ENCODE results near the gene PPHLN1. TPM values are rescaled to one million over a fixed set of nuclear protein-coding genes. Genes with fewer than 3 reads are reported as not detected.

The PPHLN1 gene
- total and polyA plus RNA-seq, 7 donors, result 25.7 to 52.9 (median 28.9) TPM

DNA sequence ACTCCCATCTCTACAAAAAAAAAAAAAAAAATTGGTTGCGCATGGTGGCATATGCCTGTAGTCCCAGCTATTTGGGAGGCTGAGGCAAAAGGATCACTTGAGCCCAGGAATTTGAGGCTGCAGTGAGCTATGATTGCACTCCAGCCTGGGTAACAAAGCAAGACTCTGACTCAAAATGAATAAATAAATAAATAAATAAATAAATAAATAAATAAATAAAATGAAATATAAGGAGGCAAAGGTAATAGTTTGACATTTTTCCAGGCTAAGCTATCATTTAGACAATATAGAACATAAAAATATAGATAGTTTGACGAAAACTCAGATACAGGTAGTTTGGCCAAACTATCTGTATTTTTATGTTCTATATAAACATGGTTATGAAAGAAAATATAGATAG is 40.5 kb upstream of the PPHLN1 start:
- no peaks in the 10 kb centered on the region for H3K4me1 ChIP-seq
- H3K27me3 ChIP-seq (ENCODE audit: insufficient read depth in 3 of 3, low read length in 2 of 3), result no peaks in the 10 kb centered on the region
- H3K9me3 ChIP-seq, result no peaks in the 10 kb centered on the region
- H3K27ac ChIP-seq, result no peak overlapping the region
- ATAC-seq (no peak), DNase-seq (no peak)
- intact Hi-C loops (cut with DNase I), result no loop called here
- H3K36me3 ChIP-seq (ENCODE audit: insufficient read depth in 1 of 2, low read depth in 1 of 2), result no peaks in the 10 kb centered on the region
- TF ChIP-seq, protein P1, sequence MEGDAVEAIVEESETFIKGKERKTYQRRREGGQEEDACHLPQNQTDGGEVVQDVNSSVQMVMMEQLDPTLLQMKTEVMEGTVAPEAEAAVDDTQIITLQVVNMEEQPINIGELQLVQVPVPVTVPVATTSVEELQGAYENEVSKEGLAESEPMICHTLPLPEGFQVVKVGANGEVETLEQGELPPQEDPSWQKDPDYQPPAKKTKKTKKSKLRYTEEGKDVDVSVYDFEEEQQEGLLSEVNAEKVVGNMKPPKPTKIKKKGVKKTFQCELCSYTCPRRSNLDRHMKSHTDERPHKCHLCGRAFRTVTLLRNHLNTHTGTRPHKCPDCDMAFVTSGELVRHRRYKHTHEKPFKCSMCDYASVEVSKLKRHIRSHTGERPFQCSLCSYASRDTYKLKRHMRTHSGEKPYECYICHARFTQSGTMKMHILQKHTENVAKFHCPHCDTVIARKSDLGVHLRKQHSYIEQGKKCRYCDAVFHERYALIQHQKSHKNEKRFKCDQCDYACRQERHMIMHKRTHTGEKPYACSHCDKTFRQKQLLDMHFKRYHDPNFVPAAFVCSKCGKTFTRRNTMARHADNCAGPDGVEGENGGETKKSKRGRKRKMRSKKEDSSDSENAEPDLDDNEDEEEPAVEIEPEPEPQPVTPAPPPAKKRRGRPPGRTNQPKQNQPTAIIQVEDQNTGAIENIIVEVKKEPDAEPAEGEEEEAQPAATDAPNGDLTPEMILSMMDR (IDR thresholded peaks at IDR 0.05), result no peak
- H3K4me3 ChIP-seq, result no peak overlapping the region
- 94 to 99% (median 95%) methylated on average over 2 of the region's 2 CpGs for WGBS, 3 donors

DNA sequence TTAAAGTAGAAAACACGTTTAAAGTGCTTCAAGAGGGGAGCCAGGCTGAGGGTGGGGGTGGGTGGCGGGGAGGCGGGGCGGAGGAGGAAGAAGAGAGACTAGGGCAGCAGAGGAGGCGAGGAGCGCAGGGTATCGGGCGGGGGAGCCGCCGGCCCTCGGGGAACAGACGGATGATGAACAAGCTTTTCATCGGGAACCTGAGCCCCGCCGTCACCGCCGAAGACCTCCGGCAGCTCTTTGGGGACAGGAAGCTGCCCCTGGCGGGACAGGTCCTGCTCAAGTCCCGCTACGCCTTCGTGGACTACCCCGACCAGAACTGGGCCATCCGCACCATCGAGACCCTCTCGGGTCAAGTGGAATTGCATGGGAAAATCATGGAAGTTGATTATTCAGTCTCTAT is 39.2 kb upstream of the PPHLN1 start:
- ATAC-seq (no peak), DNase-seq (no peak)
- TF ChIP-seq, protein P1 (IDR thresholded peaks at IDR 0.05), result no peak
- H3K36me3 ChIP-seq (ENCODE audit: insufficient read depth in 1 of 2, low read depth in 1 of 2), result no peaks in the 10 kb centered on the region
- no peak overlapping the region for H3K27ac ChIP-seq
- no peaks in the 10 kb centered on the region for H3K27me3 ChIP-seq (ENCODE audit: insufficient read depth in 3 of 3, low read length in 2 of 3)
- H3K4me1 ChIP-seq, result no peaks in the 10 kb centered on the region
- intact Hi-C loops (cut with DNase I), result no loop called here
- H3K4me3 ChIP-seq, result no peak overlapping the region
- 90 to 93% (median 91%) methylated on average over 26 of the region's 26 CpGs for WGBS, 3 donors
- H3K9me3 ChIP-seq, result no peaks in the 10 kb centered on the region

DNA sequence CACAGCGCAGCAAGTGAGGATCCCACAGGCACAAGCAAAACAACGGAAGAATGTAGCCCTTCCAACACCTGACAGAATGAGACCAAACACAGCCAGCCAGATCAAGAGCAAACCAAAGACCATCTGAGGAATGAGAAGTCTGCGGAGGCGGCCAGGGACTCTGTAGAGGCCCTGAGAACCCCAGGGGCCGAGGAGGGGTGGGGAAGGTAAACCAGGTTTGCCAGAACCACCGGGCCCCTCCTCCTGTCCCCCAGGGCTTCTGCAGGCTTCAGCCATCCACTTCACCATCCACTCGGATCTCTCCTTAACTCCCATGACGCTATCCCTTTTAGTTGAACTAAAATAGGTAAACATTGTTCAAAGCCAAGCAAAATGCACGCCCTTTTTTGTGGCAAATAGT is 37.4 kb upstream of the PPHLN1 start:
- WGBS, 3 donors, result 69 to 81% (median 72%) methylated on average over 9 of the region's 9 CpGs
- Histone ChIP-seq H3K4me3 (no peak overlapping the region), H3K27ac (no peak overlapping the region), H3K9me3 (no peaks in the 10 kb centered on the region), H3K36me3 (ENCODE audit: insufficient read depth in 1 of 2, low read depth in 1 of 2) (no peaks in the 10 kb centered on the region), H3K4me1 (no peaks in the 10 kb centered on the region), H3K27me3 (ENCODE audit: insufficient read depth in 3 of 3, low read length in 2 of 3) (no peaks in the 10 kb centered on the region)
- TF ChIP-seq, protein P1 (IDR thresholded peaks at IDR 0.05), result no peak
- intact Hi-C loops (cut with DNase I), result no loop called here
- no peak for ATAC-seq
- DNase-seq, result no peak

DNA sequence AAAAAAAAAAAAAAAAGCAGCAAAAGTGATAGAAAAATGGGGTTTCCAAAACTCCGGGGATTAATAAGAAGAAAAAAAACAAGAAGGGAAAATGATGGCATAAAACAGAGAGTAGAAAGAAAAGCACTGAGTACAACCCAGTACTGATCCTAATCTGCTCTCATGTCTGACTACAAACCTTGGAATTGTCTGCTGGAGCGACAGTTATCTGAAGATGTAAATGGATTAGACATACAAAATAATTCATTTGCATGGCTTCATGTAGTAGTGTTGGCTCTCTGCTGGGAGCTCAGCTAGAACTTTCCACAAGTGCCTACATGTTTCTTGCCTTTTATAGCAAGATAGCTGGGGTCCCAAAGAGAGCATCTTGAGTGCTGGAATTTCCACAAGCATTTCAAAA is 34.3 kb upstream of the PPHLN1 start:
- Histone ChIP-seq H3K36me3 (ENCODE audit: insufficient read depth in 1 of 2, low read depth in 1 of 2) (no peaks in the 10 kb centered on the region), H3K27ac (no peak overlapping the region), H3K9me3 (no peaks in the 10 kb centered on the region), H3K4me1 (no peaks in the 10 kb centered on the region), H3K4me3 (no peak overlapping the region), H3K27me3 (ENCODE audit: insufficient read depth in 3 of 3, low read length in 2 of 3) (no peaks in the 10 kb centered on the region)
- ATAC-seq, result no peak
- WGBS, 3 donors, result 56 to 74% (median 62%) methylated on average over 2 of the region's 2 CpGs
- no peak for DNase-seq
- intact Hi-C loops (cut with DNase I), result no loop called here
- TF ChIP-seq, protein P1 (IDR thresholded peaks at IDR 0.05), result no peak

DNA sequence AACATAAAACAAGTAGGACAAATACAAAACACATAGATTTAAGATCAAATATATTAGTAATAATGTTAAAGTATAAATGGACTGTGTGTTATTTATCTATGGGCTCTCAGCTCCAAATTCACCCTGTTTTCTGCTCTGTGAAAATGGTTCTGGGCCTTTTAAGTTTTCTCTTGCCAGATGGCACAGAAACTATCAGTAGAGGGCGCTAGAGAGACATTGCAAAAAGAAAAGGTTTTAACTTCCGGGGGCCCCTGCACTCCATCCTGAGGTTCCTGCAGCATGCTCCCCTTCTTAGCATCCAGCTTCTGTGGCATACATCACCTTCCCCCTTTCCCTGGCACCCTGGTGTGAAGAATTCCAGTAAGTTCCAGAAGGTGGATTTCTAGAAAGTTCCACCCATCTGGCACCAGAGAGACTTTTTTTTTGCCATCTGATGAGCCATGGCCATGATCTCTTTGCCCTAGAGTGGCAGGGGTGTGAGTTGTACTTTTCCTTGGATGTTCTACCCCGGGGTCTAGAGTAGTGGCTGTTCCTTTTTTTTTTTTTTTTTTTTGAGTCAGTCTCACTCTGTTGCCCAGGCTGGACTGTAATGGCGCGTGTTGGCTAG is 29.4 kb upstream of the PPHLN1 start:
- intact Hi-C loops (cut with DNase I), result no loop called here
- no peaks in the 10 kb centered on the region for H3K27me3 ChIP-seq (ENCODE audit: insufficient read depth in 3 of 3, low read length in 2 of 3)
- 90 to 93% (median 92%) methylated on average over 5 of the region's 5 CpGs for WGBS, 3 donors
- DNase-seq (no peak), ATAC-seq (no peak)
- H3K27ac ChIP-seq, result no peak overlapping the region
- TF ChIP-seq, protein P1 (IDR thresholded peaks at IDR 0.05), result no peak
- no peaks in the 10 kb centered on the region for H3K36me3 ChIP-seq (ENCODE audit: insufficient read depth in 1 of 2, low read depth in 1 of 2)
- no peak overlapping the region for H3K4me3 ChIP-seq
- no peaks in the 10 kb centered on the region for H3K9me3 ChIP-seq
- no peaks in the 10 kb centered on the region for H3K4me1 ChIP-seq
